Measurements from ENCODE around the gene TLR1. TPM values are rescaled to one million over a fixed set of nuclear protein-coding genes. Genes with fewer than 3 reads are reported as not detected.
A peak's percentile ranks its signal among the peaks of the same experiment; 100 is the strongest.

The TLR1 gene
- polyA plus RNA-seq, 1 of the 3 experiments (the other 2 are of a cell fraction): not detected

DNA sequence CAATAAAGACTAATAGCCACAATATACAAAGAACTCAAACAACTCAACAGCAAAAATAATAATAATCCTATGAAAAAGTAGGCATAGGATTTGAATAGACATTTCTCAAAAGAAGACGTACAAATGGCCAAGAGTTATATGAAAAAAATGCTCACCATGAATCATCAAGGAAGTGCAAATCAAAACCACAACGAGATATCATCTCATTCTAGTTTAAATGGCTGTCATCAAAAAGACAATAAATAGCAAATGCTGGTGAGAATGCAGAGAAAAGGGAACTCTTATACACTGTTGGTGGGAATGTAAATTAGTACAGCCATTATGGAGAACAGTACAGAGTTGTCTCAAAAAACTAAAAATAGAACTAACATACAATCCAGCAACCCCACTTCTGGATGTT lies 33.3 kb upstream of the TLR1 start (continued):
- TF ChIP-seq RCOR1 (IDR thresholded peaks at IDR 0.05; ENCODE audit: low read length) (no peak), SMC3 (IDR thresholded peaks at IDR 0.05; ENCODE audit: low read depth, low read length) (no peak), NFIC (IDR thresholded peaks at IDR 0.05; ENCODE audit: borderline replicate concordance) (peak; percentile 70; the same call in 1 of the 2 replicates), TCF12 (IDR thresholded peaks at IDR 0.05) (peak; percentile 92), JUND (IDR thresholded peaks at IDR 0.05) (peak; percentile 95), TAF1 (IDR thresholded peaks at IDR 0.05; ENCODE audit: borderline replicate concordance, low read depth, low read length) (no peak), SIN3A (IDR thresholded peaks at IDR 0.05; ENCODE audit: borderline replicate concordance, low read depth, low read length) (no peak)
- TF ChIP-seq, protein P1, sequence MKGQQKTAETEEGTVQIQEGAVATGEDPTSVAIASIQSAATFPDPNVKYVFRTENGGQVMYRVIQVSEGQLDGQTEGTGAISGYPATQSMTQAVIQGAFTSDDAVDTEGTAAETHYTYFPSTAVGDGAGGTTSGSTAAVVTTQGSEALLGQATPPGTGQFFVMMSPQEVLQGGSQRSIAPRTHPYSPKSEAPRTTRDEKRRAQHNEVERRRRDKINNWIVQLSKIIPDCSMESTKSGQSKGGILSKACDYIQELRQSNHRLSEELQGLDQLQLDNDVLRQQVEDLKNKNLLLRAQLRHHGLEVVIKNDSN (IDR thresholded peaks at IDR 0.05; ENCODE audit: borderline replicate concordance, low read depth): no peak
- TF ChIP-seq, protein P2, sequence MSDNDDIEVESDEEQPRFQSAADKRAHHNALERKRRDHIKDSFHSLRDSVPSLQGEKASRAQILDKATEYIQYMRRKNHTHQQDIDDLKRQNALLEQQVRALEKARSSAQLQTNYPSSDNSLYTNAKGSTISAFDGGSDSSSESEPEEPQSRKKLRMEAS (IDR thresholded peaks at IDR 0.05; ENCODE audit: low read depth): no peak

DNA sequence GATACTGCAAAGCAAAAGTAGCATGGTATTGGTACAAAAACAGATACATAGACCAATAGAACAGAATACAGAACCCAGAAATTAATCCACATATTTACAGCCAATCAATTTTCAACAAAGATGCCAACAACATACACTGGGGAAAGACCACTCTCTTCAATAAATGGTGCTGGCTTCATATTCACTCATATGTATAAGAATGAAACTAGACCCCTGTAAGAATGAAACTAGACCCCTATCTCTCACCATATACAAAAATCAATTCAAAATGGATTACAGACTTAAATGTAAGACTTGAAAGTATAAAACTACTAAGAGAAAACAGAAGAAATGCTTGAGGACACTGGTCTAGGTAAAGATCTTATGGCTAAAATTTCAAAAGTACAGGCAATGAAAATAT lies 32.7 kb upstream of the TLR1 start:
- TF ChIP-seq, protein P3, sequence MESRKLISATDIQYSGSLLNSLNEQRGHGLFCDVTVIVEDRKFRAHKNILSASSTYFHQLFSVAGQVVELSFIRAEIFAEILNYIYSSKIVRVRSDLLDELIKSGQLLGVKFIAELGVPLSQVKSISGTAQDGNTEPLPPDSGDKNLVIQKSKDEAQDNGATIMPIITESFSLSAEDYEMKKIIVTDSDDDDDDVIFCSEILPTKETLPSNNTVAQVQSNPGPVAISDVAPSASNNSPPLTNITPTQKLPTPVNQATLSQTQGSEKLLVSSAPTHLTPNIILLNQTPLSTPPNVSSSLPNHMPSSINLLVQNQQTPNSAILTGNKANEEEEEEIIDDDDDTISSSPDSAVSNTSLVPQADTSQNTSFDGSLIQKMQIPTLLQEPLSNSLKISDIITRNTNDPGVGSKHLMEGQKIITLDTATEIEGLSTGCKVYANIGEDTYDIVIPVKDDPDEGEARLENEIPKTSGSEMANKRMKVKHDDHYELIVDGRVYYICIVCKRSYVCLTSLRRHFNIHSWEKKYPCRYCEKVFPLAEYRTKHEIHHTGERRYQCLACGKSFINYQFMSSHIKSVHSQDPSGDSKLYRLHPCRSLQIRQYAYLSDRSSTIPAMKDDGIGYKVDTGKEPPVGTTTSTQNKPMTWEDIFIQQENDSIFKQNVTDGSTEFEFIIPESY (IDR thresholded peaks at IDR 0.05; ENCODE audit: borderline replicate concordance, low read depth): no peak
- TF ChIP-seq RAD21 (IDR thresholded peaks at IDR 0.05; ENCODE audit: low read length) (no peak), FOSL2 (IDR thresholded peaks at IDR 0.05; ENCODE audit: borderline replicate concordance, low read depth) (no peak), JUND (IDR thresholded peaks at IDR 0.05) (no peak), GATA2 (CRISPR knock-in tag; IDR thresholded peaks at IDR 0.05) (no peak), YY1 (IDR thresholded peaks at IDR 0.05; ENCODE audit: low read depth) (no peak), FOXJ3 (CRISPR knock-in tag; IDR thresholded peaks at IDR 0.05) (no peak), RFX5 (IDR thresholded peaks at IDR 0.05; ENCODE audit: low read length) (no peak), FOXM1 (IDR thresholded peaks at IDR 0.05; ENCODE audit: low read depth) (no peak), MEF2A (IDR thresholded peaks at IDR 0.05; ENCODE audit: borderline replicate concordance, low read depth) (no peak), POLR2AphosphoS5 (IDR thresholded peaks at IDR 0.05; ENCODE audit: low read depth, low read length) (no peak), RCOR1 (IDR thresholded peaks at IDR 0.05; ENCODE audit: low read length) (no peak), TAF1 (IDR thresholded peaks at IDR 0.05; ENCODE audit: borderline replicate concordance, low read depth, low read length) (no peak)
- TF ChIP-seq, protein P4, sequence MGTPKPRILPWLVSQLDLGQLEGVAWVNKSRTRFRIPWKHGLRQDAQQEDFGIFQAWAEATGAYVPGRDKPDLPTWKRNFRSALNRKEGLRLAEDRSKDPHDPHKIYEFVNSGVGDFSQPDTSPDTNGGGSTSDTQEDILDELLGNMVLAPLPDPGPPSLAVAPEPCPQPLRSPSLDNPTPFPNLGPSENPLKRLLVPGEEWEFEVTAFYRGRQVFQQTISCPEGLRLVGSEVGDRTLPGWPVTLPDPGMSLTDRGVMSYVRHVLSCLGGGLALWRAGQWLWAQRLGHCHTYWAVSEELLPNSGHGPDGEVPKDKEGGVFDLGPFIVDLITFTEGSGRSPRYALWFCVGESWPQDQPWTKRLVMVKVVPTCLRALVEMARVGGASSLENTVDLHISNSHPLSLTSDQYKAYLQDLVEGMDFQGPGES (IDR thresholded peaks at IDR 0.05; ENCODE audit: low read depth, low read length): no peak
- TF ChIP-seq, protein P5, sequence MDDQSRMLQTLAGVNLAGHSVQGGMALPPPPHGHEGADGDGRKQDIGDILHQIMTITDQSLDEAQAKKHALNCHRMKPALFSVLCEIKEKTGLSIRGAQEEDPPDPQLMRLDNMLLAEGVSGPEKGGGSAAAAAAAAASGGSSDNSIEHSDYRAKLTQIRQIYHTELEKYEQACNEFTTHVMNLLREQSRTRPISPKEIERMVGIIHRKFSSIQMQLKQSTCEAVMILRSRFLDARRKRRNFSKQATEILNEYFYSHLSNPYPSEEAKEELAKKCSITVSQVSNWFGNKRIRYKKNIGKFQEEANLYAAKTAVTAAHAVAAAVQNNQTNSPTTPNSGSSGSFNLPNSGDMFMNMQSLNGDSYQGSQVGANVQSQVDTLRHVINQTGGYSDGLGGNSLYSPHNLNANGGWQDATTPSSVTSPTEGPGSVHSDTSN (IDR thresholded peaks at IDR 0.05): no peak
- TF ChIP-seq, protein P6, sequence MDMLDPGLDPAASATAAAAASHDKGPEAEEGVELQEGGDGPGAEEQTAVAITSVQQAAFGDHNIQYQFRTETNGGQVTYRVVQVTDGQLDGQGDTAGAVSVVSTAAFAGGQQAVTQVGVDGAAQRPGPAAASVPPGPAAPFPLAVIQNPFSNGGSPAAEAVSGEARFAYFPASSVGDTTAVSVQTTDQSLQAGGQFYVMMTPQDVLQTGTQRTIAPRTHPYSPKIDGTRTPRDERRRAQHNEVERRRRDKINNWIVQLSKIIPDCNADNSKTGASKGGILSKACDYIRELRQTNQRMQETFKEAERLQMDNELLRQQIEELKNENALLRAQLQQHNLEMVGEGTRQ (IDR thresholded peaks at IDR 0.05; ENCODE audit: borderline replicate concordance, low read depth, low read length): no peak
- CTCF ChIA-PET: interaction anchor here (0.6 to 0.9 kb wide), 3 partner anchors 23 to 144 kb away, joined by 3 to 4 read pairs (median 3); no protein-coding TSS in a partner anchor
- H3K9me2 ChIP-seq: no peaks in the 10 kb centered on the region
- no peaks in the 10 kb centered on the region for H3K79me2 ChIP-seq (ENCODE audit: insufficient read depth)
- POLR2A ChIA-PET: no interaction called here
- H3K9me3 ChIP-seq: peaks cover 18% of the 10 kb centered on the region
- H3K4me1 ChIP-seq (ENCODE audit: control insufficient read depth in 1 of 2, insufficient read depth in 2 of 2, low read depth in 1 of 2, low read length in 1 of 2): no peaks in the 10 kb centered on the region
- no peaks in the 10 kb centered on the region; the same call in 1 of the 2 replicates for H3K27me3 ChIP-seq (ENCODE audit: insufficient read depth)
- H3K27ac ChIP-seq (ENCODE audit: low read depth in 2 of 2, low read length in 1 of 2): peak overlapping the region in 1 of 2 experiments; percentile 33; a peak in 1 of 4 replicates
- no peak overlapping the region for H3K9ac ChIP-seq
- no peaks in the 10 kb centered on the region for H3K36me3 ChIP-seq (replicated peaks in 1 of 2; ENCODE audit: control insufficient read depth in 1 of 2, insufficient read depth in 2 of 2, low read length in 1 of 2)
- H3K4me2 ChIP-seq: no peak overlapping the region
- H3K4me3 ChIP-seq (ENCODE audit: low read depth in 2 of 2, low read length in 1 of 2): no peak overlapping the region
- peaks cover 15% of the 10 kb centered on the region for H3F3A ChIP-seq (replicated peaks; ENCODE audit: insufficient read depth)
- no peak overlapping the region for H2AFZ ChIP-seq (ENCODE audit: low read depth)
- no peaks in the 10 kb centered on the region for H4K20me1 ChIP-seq (ENCODE audit: insufficient read depth)
- no peak for DNase-seq
